ENCODE results near the gene AGTR1.
"Not testable (repeated sequence)": the region's sequence is repeated elsewhere in the genome, so short reads cannot be mapped to it uniquely, and the experiment has no call there.

AGTR1 gene

DNA sequence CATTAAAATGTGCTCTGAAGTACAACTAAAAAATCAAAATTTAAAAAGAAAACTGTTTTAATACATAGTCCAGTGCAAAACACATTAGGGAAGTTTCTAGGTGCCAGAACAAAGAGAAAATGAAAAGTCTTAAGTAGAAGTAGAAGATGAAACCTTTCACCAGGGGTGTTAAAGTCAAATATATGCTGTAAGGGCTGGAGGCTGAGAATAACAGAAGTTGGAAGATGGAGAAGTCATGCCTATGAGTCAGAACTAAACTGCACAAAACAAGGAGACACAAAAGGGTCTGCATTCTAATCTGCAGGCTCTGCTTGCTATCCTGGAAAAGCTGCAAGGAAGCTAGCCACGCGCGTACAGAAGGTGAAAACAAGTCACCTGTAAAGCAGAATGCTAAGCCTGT, 81.2 kb downstream of the AGTR1 start:
- Histone ChIP-seq H3K27me3 (replicated peaks; ENCODE audit: control insufficient read depth, insufficient read depth, low read length) (no peaks in the 10 kb centered on the region), H3K4me3 (replicated peaks; ENCODE audit: low read depth, low read length) (no peak overlapping the region), H3K36me3 (ENCODE audit: control insufficient read depth, insufficient read depth, low read length) (no peaks in the 10 kb centered on the region)
- TF ChIP-seq, protein P1, sequence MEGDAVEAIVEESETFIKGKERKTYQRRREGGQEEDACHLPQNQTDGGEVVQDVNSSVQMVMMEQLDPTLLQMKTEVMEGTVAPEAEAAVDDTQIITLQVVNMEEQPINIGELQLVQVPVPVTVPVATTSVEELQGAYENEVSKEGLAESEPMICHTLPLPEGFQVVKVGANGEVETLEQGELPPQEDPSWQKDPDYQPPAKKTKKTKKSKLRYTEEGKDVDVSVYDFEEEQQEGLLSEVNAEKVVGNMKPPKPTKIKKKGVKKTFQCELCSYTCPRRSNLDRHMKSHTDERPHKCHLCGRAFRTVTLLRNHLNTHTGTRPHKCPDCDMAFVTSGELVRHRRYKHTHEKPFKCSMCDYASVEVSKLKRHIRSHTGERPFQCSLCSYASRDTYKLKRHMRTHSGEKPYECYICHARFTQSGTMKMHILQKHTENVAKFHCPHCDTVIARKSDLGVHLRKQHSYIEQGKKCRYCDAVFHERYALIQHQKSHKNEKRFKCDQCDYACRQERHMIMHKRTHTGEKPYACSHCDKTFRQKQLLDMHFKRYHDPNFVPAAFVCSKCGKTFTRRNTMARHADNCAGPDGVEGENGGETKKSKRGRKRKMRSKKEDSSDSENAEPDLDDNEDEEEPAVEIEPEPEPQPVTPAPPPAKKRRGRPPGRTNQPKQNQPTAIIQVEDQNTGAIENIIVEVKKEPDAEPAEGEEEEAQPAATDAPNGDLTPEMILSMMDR (IDR thresholded peaks at IDR 0.05; ENCODE audit: insufficient read depth, low read length, poor library complexity, severe bottlenecking) = no peak
- DNase-seq (ENCODE audit: extremely low read depth, insufficient read length) = no peak

DNA sequence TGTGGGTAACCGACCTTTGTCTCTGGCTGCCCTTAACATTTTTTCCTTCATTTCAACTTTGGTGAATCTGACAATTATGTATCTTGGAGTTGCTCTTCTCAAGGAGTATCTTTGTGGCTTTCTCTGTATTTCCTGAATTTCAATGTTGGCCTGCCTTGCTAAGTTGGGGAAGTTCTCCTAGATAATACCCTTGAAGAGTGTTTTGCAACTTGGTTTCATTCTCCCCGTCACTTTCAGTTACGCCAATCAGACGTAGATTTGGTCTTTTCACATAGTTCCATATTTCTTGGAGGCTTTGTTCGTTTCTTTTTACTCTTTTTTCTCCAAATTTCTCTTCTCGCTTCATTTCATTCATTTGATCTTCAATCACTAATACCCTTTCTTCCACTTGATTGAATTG, 87.3 kb downstream of the AGTR1 start:
- not testable (repeated sequence) for DNase-seq (ENCODE audit: extremely low read depth, insufficient read length); H3K4me3 ChIP-seq (replicated peaks; ENCODE audit: low read depth, low read length); H3K27me3 ChIP-seq (replicated peaks; ENCODE audit: control insufficient read depth, insufficient read depth, low read length); H3K36me3 ChIP-seq (ENCODE audit: control insufficient read depth, insufficient read depth, low read length)

DNA sequence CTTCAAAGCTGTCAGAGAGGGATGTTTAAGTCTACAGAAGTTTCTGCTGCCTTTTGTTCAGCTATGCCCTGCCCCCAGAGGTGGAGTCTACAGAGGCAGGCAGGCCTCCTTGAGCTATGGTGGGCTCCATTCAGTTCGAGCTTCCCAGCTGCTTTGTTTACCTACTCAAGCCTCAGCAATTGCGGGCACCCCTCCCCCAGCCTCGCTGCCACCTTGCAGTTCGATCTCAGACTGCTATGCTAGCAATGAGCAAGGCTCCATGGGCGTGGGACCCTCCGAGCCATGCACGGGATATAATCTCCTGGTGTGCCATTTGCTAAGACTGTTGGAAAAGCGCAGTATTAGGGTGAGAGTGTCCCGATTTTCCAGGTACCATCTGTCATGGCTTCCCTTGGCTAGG, 88.5 kb downstream of the AGTR1 start:
- not testable (repeated sequence) for H3K4me3 ChIP-seq (replicated peaks; ENCODE audit: low read depth, low read length); DNase-seq (ENCODE audit: extremely low read depth, insufficient read length); H3K27me3 ChIP-seq (replicated peaks; ENCODE audit: control insufficient read depth, insufficient read depth, low read length); H3K36me3 ChIP-seq (ENCODE audit: control insufficient read depth, insufficient read depth, low read length)

DNA sequence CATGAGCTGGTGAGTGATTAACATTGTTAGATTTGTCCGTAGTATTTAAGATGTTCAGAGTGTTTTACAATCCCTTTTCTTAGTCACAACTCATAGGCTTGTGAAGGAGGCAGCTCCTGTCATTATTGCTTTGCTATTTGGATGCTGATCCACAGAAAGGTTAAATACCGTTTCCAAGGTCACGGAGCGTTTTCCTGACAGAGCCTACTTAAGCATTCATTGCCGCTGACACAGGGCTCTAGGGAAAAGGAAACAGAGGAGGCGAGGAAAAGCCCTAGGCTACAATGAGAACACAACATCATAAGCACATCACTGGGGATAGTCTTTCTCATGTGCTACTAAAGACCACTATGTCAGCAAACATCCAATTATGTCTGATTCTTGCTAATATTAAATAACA, 91.4 kb downstream of the AGTR1 start:
- no peak for DNase-seq (ENCODE audit: extremely low read depth, insufficient read length)
- Histone ChIP-seq H3K4me3 (replicated peaks; ENCODE audit: low read depth, low read length) (no peak overlapping the region), H3K27me3 (replicated peaks; ENCODE audit: control insufficient read depth, insufficient read depth, low read length) (no peaks in the 10 kb centered on the region), H3K36me3 (ENCODE audit: control insufficient read depth, insufficient read depth, low read length) (no peaks in the 10 kb centered on the region)
- TF ChIP-seq, protein P1 (IDR thresholded peaks at IDR 0.05; ENCODE audit: insufficient read depth, low read length, poor library complexity, severe bottlenecking) = no peak

DNA sequence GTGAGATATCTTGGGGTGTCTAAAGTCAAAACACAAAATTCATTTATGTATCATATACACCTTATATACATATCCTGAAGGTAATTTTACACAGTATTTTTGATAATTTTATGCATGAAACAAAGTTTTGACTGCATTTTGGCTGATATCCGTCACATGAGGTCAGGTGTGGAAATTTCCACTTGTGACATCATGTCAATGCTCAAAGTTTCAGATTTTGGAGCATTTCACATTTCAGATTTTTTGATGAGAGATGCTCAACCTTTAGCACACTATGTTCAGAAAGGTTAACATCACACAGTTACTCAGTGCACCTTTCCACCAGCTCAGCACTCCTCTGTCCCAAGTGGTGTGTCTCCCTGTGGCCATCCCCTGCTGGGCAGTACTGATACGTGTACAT, 92.2 kb downstream of the AGTR1 start:
- Histone ChIP-seq H3K4me3 (replicated peaks; ENCODE audit: low read depth, low read length) (no peak overlapping the region), H3K27me3 (replicated peaks; ENCODE audit: control insufficient read depth, insufficient read depth, low read length) (no peaks in the 10 kb centered on the region), H3K36me3 (ENCODE audit: control insufficient read depth, insufficient read depth, low read length) (no peaks in the 10 kb centered on the region)
- TF ChIP-seq, protein P1 (IDR thresholded peaks at IDR 0.05; ENCODE audit: insufficient read depth, low read length, poor library complexity, severe bottlenecking) = no peak
- DNase-seq (ENCODE audit: extremely low read depth, insufficient read length) = no peak

DNA sequence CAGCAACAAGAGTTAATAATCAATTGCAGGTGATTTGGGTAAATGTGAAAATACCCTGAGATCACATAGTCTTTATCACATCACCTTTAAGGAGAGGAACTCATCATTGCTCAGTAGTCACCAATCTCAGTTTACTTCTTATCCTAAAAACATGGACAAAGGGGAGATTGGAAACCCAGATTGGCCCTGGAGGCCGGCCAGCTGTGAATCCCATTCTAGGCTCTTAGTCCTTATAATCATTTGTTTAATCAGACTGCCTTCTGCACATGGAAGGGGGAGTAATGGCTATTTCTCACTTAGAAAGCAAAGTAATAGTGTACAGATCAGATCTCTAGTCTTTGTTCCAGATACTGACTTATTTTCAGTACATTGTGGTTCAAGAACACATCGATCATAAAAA, 92.7 kb downstream of the AGTR1 start:
- TF ChIP-seq, protein P1 (IDR thresholded peaks at IDR 0.05; ENCODE audit: insufficient read depth, low read length, poor library complexity, severe bottlenecking) = no peak
- no peaks in the 10 kb centered on the region for H3K36me3 ChIP-seq (ENCODE audit: control insufficient read depth, insufficient read depth, low read length)
- DNase-seq (ENCODE audit: extremely low read depth, insufficient read length) = no peak
- no peaks in the 10 kb centered on the region for H3K27me3 ChIP-seq (replicated peaks; ENCODE audit: control insufficient read depth, insufficient read depth, low read length)
- H3K4me3 ChIP-seq (replicated peaks; ENCODE audit: low read depth, low read length) = no peak overlapping the region

Data from GM06990 (cell line).